Esophagus mucosa (tissue), 1 donor: Measurements from ENCODE around the gene KCNIP3. TPM values are rescaled to one million over a fixed set of nuclear protein-coding genes. Genes with fewer than 3 reads are reported as not detected.
"Not testable (repeated sequence)": the region's sequence is repeated elsewhere in the genome, so short reads cannot be mapped to it uniquely, and the experiment has no call there.

ENCODE experiments used
- ATAC-seq: fragments of 200-7000 bp; cut with Tn5 transposase; one replicate; pipeline ENCODE4 v1.9.1; 2020
- total RNA-seq: library from RNA; stranded (reverse); gene quantifications from one replicate; pipeline ENCODE4 v1.2.4, GENCODE V29; 2023
- donor health status: DM: yes; HTN: yes; CAD: no.

Gene KCNIP3
- total RNA-seq, 1 donor from 2014 or later: 0.96 TPM

GRCh38 chr2:95372216-95372829 lies 75.2 kb downstream of the KCNIP3 start:
- ATAC-seq: no peak

GRCh38 chr2:95372845-95373244 lies 75.7 kb downstream of the KCNIP3 start:
- ATAC-seq: no peak

- ATAC-seq: no peak
These were observed 76.9 kb downstream of the KCNIP3 start for GRCh38 chr2:95374029-95374428.

- ATAC-seq: no peak
These were observed 77.3 kb downstream of the KCNIP3 start for GRCh38 chr2:95374451-95374920.

- no peak for ATAC-seq
These were observed 77.8 kb downstream of the KCNIP3 start for GRCh38 chr2:95374921-95375471.

- no peak for ATAC-seq
These were observed 78.5 kb downstream of the KCNIP3 start for GRCh38 chr2:95375532-95376150.

GRCh38 chr2:95376311-95377215 lies 79.4 kb downstream of the KCNIP3 start:
- ATAC-seq: no peak

GRCh38 chr2:95377216-95378123 lies 80.3 kb downstream of the KCNIP3 start:
- no peak for ATAC-seq

- ATAC-seq: not testable (repeated sequence)
These were observed 81.1 kb downstream of the KCNIP3 start for GRCh38 chr2:95378281-95378680.

GRCh38 chr2:95379371-95379831 lies 82.3 kb downstream of the KCNIP3 start:
- no peak for ATAC-seq

- no peak for ATAC-seq
These were observed 83.1 kb downstream of the KCNIP3 start for GRCh38 chr2:95380280-95380679.

- ATAC-seq: no peak
These were observed 83.6 kb downstream of the KCNIP3 start for GRCh38 chr2:95380731-95381130.

GRCh38 chr2:95381212-95382191 lies 84.4 kb downstream of the KCNIP3 start:
- no peak for ATAC-seq

- ATAC-seq: no peak
These were observed 85.0 kb downstream of the KCNIP3 start for GRCh38 chr2:95382192-95382591.

GRCh38 chr2:95382686-95383634 lies 85.8 kb downstream of the KCNIP3 start:
- no peak for ATAC-seq

- no peak for ATAC-seq
These were observed 86.5 kb downstream of the KCNIP3 start for GRCh38 chr2:95383635-95384027.

- no peak for ATAC-seq
These were observed 87.9 kb downstream of the KCNIP3 start for GRCh38 chr2:95384854-95385569.

- no peak for ATAC-seq
These were observed 88.4 kb downstream of the KCNIP3 start for GRCh38 chr2:95385570-95385984.

GRCh38 chr2:95386031-95386430 lies 88.9 kb downstream of the KCNIP3 start:
- no peak for ATAC-seq
